SK-N-SH (cell line): ENCODE results near the gene TMOD2. TPM values are rescaled to one million over a fixed set of nuclear protein-coding genes. Genes with fewer than 3 reads are reported as not detected.
A peak's percentile ranks its signal among the peaks of the same experiment; 100 is the strongest.

Experiments
- CTCF ChIA-PET: fragments of 300-600, 350-600 bp; formaldehyde crosslinking; extraction: SDS; loops from one replicate; lab custom pipeline; 2021; lab: Yijun Ruan, JAX
- POLR2A ChIA-PET: fragments of 350-600 bp; sonication (Branson Sonifier 250); formaldehyde crosslinking; extraction: SDS; loops from one replicate; lab custom pipeline; 2020; ENCODE audit warnings: antibody characterized with exemption, inconsistent platforms; lab: Yijun Ruan, JAX
- DNase-seq: peaks from one replicate; pipeline ENCODE4 v3.0.0; 2012
- H2AFZ ChIP-seq: fragments of 200-600 bp; sonication (generic); 2 replicates; pipeline ENCODE4 v1.8.1; 2016; ENCODE audit warnings: antibody characterized with exemption, mild to moderate bottlenecking, low read depth
- H3F3A ChIP-seq: fragments of 200-600 bp; sonication (generic); replicated peaks from 2 replicates; pipeline ENCODE3; 2016; ENCODE audit warnings: antibody characterized with exemption, mild to moderate bottlenecking; ENCODE audit not compliant: insufficient read depth
- H3K27ac ChIP-seq, 2 experiments: fragments of 200-500 bp in 1 of 2; fragments of 200-600 bp in 1 of 2; sonication (Bioruptor generic) in 1 of 2; sonication (generic), shearing (Covaris generic) in 1 of 2; 2 replicates each; pipeline versions ENCODE4 v1.5.1 to v1.6.1; 2014 to 2016; ENCODE audit warnings: low read depth in 2 of 2, inconsistent platforms in 1 of 2, low read length in 1 of 2, mild to moderate bottlenecking in 1 of 2, mixed read lengths in 1 of 2
- H3K27me3 ChIP-seq: fragments of 200-600 bp; sonication (generic), shearing (Covaris generic); 2 replicates; pipeline ENCODE4 v1.6.1; 2016; ENCODE audit warnings: mixed run types; ENCODE audit not compliant: insufficient read depth
- H3K36me3 ChIP-seq, 2 experiments: fragments of 200-500 bp in 1 of 2; fragments of 200-600 bp in 1 of 2; sonication (Bioruptor generic) in 1 of 2; sonication (generic) in 1 of 2; replicated peaks in 1 of 2; 2 replicates each; pipeline versions ENCODE3 to v1.5.1; 2014 to 2016; ENCODE audit warnings: low read length in 1 of 2, mild to moderate bottlenecking in 1 of 2; ENCODE audit not compliant: insufficient read depth in 2 of 2, control insufficient read depth in 1 of 2
- H3K4me1 ChIP-seq, 2 experiments: fragments of 200-500 bp in 1 of 2; fragments of 200-600 bp in 1 of 2; sonication (Bioruptor generic) in 1 of 2; sonication (generic), shearing (Covaris generic) in 1 of 2; 2 replicates each; pipeline versions ENCODE4 v1.5.1 to v1.6.1; 2014 to 2016; ENCODE audit warnings: low read depth in 1 of 2, low read length in 1 of 2, mixed run types in 1 of 2; ENCODE audit not compliant: insufficient read depth in 2 of 2, control insufficient read depth in 1 of 2
- H3K4me2 ChIP-seq: fragments of 200-600 bp; sonication (generic), shearing (Covaris generic); 2 replicates; pipeline ENCODE4 v1.6.1; 2017; ENCODE audit warnings: mixed run types
- H3K4me3 ChIP-seq, 2 experiments: fragments of 200-500 bp in 1 of 2; fragments of 200-600 bp in 1 of 2; sonication (Bioruptor generic) in 1 of 2; sonication (generic), shearing (Covaris generic) in 1 of 2; 2 replicates each; pipeline versions ENCODE4 v1.5.1 to v1.8.1; 2014 to 2016; ENCODE audit warnings: low read depth in 2 of 2, inconsistent platforms in 1 of 2, low read length in 1 of 2, mild to moderate bottlenecking in 1 of 2, mixed read lengths in 1 of 2, moderate library complexity in 1 of 2
- H3K79me2 ChIP-seq: fragments of 200-600 bp; sonication (generic); 2 replicates; pipeline ENCODE4 v1.8.1; 2017; ENCODE audit warnings: mild to moderate bottlenecking; ENCODE audit not compliant: insufficient read depth
- H3K9ac ChIP-seq: fragments of 200-600 bp; sonication (generic); 2 replicates; pipeline ENCODE4 v1.6.1; 2017; ENCODE audit warnings: mixed run types
- H3K9me2 ChIP-seq: fragments of 200-600 bp; sonication (generic); 2 replicates; pipeline ENCODE4 v1.6.1; 2017; ENCODE audit warnings: mixed run types
- H3K9me3 ChIP-seq: fragments of 200-600 bp; sonication (generic); 2 replicates; pipeline ENCODE4 v1.6.1; 2017; ENCODE audit warnings: mixed run types, mild to moderate bottlenecking, moderate library complexity
- H4K20me1 ChIP-seq: fragments of 200-600 bp; sonication (generic); 2 replicates; pipeline ENCODE4 v1.6.1; 2017; ENCODE audit warnings: mild to moderate bottlenecking, mixed run types; ENCODE audit not compliant: insufficient read depth
- CHD2 ChIP-seq: fragments of 150-350 bp; IDR thresholded peaks from 2 replicates; pipeline ENCODE4 v1.6.1; 2018; ENCODE audit warnings: low read length; ENCODE audit not compliant: partially characterized antibody
- ELF1 ChIP-seq: IDR thresholded peaks from 2 replicates; pipeline ENCODE4 v1.4.0; 2012
- EP300 ChIP-seq, 2 experiments: IDR thresholded peaks; 2 replicates each; pipeline versions ENCODE4 v1.4.0 to v1.6.1; 2012; ENCODE audit warnings: borderline replicate concordance in 1 of 2, low read depth in 1 of 2, low read length in 1 of 2
- EZH2phosphoT487 ChIP-seq: fragments of 200-600 bp; sonication (generic); IDR thresholded peaks from 2 replicates; pipeline ENCODE4 v1.6.1; 2017; ENCODE audit warnings: low read depth, mixed run types, mild to moderate bottlenecking, antibody characterized with exemption, moderate library complexity, borderline replicate concordance
- FOSL2 ChIP-seq: IDR thresholded peaks from 2 replicates; pipeline ENCODE4 v1.4.0; 2012; ENCODE audit warnings: low read depth, mild to moderate bottlenecking, moderate library complexity, borderline replicate concordance
- FOXJ3 ChIP-seq: sonication (generic); formaldehyde crosslinking; IDR thresholded peaks from 2 replicates; pipeline ENCODE4 v1.5.1; 2020; ENCODE audit warnings: mild to moderate bottlenecking, missing genetic modification reagents
- GABPA ChIP-seq: IDR thresholded peaks from 2 replicates; pipeline ENCODE4 v1.4.0; 2012; ENCODE audit warnings: low read depth, mild to moderate bottlenecking
- GATA2 ChIP-seq: sonication (generic); formaldehyde crosslinking; IDR thresholded peaks from 2 replicates; pipeline ENCODE4 v1.5.0; 2020; ENCODE audit warnings: mild to moderate bottlenecking, missing genetic modification reagents
- MXI1 ChIP-seq: IDR thresholded peaks from 2 replicates; pipeline ENCODE4 v1.6.1; 2012; ENCODE audit warnings: mild to moderate bottlenecking, low read depth, low read length, improper control_type of control experiment
- NFIC ChIP-seq: IDR thresholded peaks from 2 replicates; pipeline ENCODE4 v1.4.0; 2012; ENCODE audit warnings: borderline replicate concordance
- RAD21 ChIP-seq: IDR thresholded peaks from 2 replicates; pipeline ENCODE4 v1.6.1; 2012; ENCODE audit warnings: mild to moderate bottlenecking, low read length
- RCOR1 ChIP-seq: fragments of 150-350 bp; IDR thresholded peaks from 2 replicates; pipeline ENCODE4 v1.6.1; 2017; ENCODE audit warnings: antibody characterized with exemption, low read length
- TCF12 ChIP-seq: IDR thresholded peaks from 2 replicates; pipeline ENCODE4 v1.4.0; 2012
- TEAD4 ChIP-seq: IDR thresholded peaks from 2 replicates; pipeline ENCODE4 v1.4.0; 2012; ENCODE audit warnings: mild to moderate bottlenecking, borderline replicate concordance; ENCODE audit not compliant: insufficient read depth
- WGBS: methylation state at CpG from one replicate; pipeline ENCODE4 v1.1.6; 2017; ENCODE audit warnings: low lambda C conversion rate; 5-methylcytosine and 5-hydroxymethylcytosine counted together
- polyA plus RNA-seq, 3 experiments: library from polyadenylated mRNA; depleted of rRNA; stranded (reverse); fragments of >200 nt; gene quantifications; 2 replicates each; pipeline ENCODE4 v1.2.3, GENCODE V29; 2012
- TF ChIP-seq, protein P1 (sequence below): IDR thresholded peaks from 2 replicates; pipeline ENCODE4 v1.4.0; 2012; ENCODE audit warnings: low read depth
- TF ChIP-seq, protein P2 (sequence below): fragments of 200-600 bp; sonication (generic); IDR thresholded peaks from 2 replicates; pipeline ENCODE4 v1.6.1; 2017; ENCODE audit warnings: antibody characterized with exemption, mild to moderate bottlenecking, moderate library complexity
- TF ChIP-seq, protein P3 (sequence below): IDR thresholded peaks from 2 replicates; pipeline ENCODE4 v1.4.0; 2012; ENCODE audit warnings: low read depth, borderline replicate concordance
- TF ChIP-seq, protein P4 (sequence below): IDR thresholded peaks from 2 replicates; pipeline ENCODE4 v1.4.0; 2012; ENCODE audit warnings: low read depth, borderline replicate concordance
- TF ChIP-seq, protein P5 (sequence below): IDR thresholded peaks from 2 replicates; pipeline ENCODE4; 2012

TMOD2 gene
- polyA plus RNA-seq, 1 of the 3 experiments (the other 2 are of a cell fraction): 2.7 TPM

DNA sequence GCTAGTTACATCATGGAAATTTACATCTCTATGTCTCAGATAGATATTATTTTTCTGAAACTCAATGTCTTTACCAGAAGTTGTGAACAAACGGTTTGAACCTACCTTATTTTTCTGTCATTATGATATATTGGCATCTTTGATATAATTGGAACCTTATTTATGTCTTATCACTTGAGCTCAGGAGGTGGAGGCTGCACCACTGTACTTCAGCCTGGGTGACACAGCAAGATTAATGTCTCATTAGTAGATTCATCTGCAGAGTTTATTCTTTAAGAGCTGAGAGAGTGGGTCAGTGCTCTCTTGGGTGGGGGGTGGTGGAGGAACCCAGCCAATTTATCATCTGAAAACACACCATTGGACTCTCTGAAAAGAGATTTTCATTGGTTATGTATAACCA is 48.7 kb upstream of the TMOD2 start:
- Histone ChIP-seq H3F3A (no peaks in the 10 kb centered on the region), H3K36me3 (peaks cover 0 to 5% of the 10 kb centered on the region in 2 experiments), H3K27me3 (no peaks in the 10 kb centered on the region; the same call in 1 of the 2 replicates), H2AFZ (no peak overlapping the region), H3K4me3 (no peak overlapping the region), H3K9me2 (no peaks in the 10 kb centered on the region), H3K27ac (no peak overlapping the region), H3K9me3 (no peaks in the 10 kb centered on the region), H3K4me1 (peaks cover 0 to 8% of the 10 kb centered on the region in 2 experiments; a peak in 2 of 4 replicates), H3K79me2 (no peaks in the 10 kb centered on the region), H3K9ac (no peak overlapping the region), H3K4me2 (no peak overlapping the region), H4K20me1 (no peaks in the 10 kb centered on the region)
- CTCF ChIA-PET: interaction anchor here (0.8 to 1.8 kb wide), 3 partner anchors 53 to 524 kb away, joined by 3 to 9 read pairs (median 9); no protein-coding TSS in a partner anchor
- DNase-seq: no peak
- POLR2A ChIA-PET: no interaction called here
- WGBS: 14% methylated on average over 1 of the region's 1 CpG
- TF ChIP-seq NFIC (no peak), RAD21 (no peak), TCF12 (no peak), EZH2phosphoT487 (no peak), ELF1 (no peak), GABPA (no peak)
- TF ChIP-seq, protein P1, sequence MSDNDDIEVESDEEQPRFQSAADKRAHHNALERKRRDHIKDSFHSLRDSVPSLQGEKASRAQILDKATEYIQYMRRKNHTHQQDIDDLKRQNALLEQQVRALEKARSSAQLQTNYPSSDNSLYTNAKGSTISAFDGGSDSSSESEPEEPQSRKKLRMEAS: no peak
- TF ChIP-seq, protein P2, sequence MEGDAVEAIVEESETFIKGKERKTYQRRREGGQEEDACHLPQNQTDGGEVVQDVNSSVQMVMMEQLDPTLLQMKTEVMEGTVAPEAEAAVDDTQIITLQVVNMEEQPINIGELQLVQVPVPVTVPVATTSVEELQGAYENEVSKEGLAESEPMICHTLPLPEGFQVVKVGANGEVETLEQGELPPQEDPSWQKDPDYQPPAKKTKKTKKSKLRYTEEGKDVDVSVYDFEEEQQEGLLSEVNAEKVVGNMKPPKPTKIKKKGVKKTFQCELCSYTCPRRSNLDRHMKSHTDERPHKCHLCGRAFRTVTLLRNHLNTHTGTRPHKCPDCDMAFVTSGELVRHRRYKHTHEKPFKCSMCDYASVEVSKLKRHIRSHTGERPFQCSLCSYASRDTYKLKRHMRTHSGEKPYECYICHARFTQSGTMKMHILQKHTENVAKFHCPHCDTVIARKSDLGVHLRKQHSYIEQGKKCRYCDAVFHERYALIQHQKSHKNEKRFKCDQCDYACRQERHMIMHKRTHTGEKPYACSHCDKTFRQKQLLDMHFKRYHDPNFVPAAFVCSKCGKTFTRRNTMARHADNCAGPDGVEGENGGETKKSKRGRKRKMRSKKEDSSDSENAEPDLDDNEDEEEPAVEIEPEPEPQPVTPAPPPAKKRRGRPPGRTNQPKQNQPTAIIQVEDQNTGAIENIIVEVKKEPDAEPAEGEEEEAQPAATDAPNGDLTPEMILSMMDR: no peak

DNA sequence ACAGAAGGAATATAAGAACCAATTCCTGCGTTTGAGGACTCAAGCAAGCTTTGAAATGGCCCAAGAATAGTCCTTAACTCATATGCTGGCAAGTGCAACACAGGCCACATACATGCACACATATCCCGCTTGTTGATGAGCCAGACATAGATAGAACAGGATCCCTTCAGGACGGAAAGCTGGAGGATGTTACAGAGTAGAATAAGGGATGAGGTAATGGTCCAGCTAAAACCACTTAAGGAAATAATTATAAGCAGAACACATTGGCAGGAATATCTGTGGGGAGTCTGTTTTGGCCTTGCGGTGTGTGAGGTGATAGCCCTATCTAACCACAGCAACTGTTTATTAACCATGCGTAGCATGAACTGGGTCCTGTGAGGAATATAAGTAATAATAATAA is 45.1 kb upstream of the TMOD2 start:
- Histone ChIP-seq H3K4me1 (peaks cover 0 to 8% of the 10 kb centered on the region in 2 experiments; a peak in 2 of 4 replicates), H3K4me3 (no peak overlapping the region), H3F3A (no peaks in the 10 kb centered on the region), H3K9me2 (no peaks in the 10 kb centered on the region), H3K79me2 (no peaks in the 10 kb centered on the region), H3K9ac (no peak overlapping the region), H3K27ac (peak overlapping the region in 1 of 2 experiments; percentile 90; a peak in 2 of 4 replicates), H3K27me3 (no peaks in the 10 kb centered on the region), H3K4me2 (no peak overlapping the region), H4K20me1 (no peaks in the 10 kb centered on the region), H2AFZ (no peak overlapping the region), H3K9me3 (no peaks in the 10 kb centered on the region), H3K36me3 (no peaks in the 10 kb centered on the region)
- peak; percentile 67 for DNase-seq
- CTCF ChIA-PET: interaction anchor here (0.8 to 1.9 kb wide), 3 partner anchors 9 to 70 kb away, joined by 3 to 7 read pairs (median 4); no protein-coding TSS in a partner anchor
- TF ChIP-seq GABPA: no peak
- no peak for TF ChIP-seq GATA2 (CRISPR knock-in tag)
- TF ChIP-seq RCOR1: peak; percentile 47; the same call in 1 of the 2 replicates
- peak; percentile 58 for TF ChIP-seq TCF12
- TF ChIP-seq, protein P3, sequence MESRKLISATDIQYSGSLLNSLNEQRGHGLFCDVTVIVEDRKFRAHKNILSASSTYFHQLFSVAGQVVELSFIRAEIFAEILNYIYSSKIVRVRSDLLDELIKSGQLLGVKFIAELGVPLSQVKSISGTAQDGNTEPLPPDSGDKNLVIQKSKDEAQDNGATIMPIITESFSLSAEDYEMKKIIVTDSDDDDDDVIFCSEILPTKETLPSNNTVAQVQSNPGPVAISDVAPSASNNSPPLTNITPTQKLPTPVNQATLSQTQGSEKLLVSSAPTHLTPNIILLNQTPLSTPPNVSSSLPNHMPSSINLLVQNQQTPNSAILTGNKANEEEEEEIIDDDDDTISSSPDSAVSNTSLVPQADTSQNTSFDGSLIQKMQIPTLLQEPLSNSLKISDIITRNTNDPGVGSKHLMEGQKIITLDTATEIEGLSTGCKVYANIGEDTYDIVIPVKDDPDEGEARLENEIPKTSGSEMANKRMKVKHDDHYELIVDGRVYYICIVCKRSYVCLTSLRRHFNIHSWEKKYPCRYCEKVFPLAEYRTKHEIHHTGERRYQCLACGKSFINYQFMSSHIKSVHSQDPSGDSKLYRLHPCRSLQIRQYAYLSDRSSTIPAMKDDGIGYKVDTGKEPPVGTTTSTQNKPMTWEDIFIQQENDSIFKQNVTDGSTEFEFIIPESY: no peak
- TF ChIP-seq, protein P4, sequence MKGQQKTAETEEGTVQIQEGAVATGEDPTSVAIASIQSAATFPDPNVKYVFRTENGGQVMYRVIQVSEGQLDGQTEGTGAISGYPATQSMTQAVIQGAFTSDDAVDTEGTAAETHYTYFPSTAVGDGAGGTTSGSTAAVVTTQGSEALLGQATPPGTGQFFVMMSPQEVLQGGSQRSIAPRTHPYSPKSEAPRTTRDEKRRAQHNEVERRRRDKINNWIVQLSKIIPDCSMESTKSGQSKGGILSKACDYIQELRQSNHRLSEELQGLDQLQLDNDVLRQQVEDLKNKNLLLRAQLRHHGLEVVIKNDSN: no peak
- no peak for TF ChIP-seq RAD21
- TF ChIP-seq FOXJ3 (CRISPR knock-in tag): peak; percentile 40; the same call in 1 of the 2 replicates
- peak; percentile 55 for TF ChIP-seq CHD2
- TF ChIP-seq EP300 (IDR thresholded peaks at IDR 0.05; ENCODE audit: borderline replicate concordance in 1 of 2, low read depth in 1 of 2, low read length in 1 of 2): peak in 1 of 2 experiments; percentile 48; a peak in 1 of 4 replicates
- TF ChIP-seq TEAD4: no peak
- TF ChIP-seq, protein P5, sequence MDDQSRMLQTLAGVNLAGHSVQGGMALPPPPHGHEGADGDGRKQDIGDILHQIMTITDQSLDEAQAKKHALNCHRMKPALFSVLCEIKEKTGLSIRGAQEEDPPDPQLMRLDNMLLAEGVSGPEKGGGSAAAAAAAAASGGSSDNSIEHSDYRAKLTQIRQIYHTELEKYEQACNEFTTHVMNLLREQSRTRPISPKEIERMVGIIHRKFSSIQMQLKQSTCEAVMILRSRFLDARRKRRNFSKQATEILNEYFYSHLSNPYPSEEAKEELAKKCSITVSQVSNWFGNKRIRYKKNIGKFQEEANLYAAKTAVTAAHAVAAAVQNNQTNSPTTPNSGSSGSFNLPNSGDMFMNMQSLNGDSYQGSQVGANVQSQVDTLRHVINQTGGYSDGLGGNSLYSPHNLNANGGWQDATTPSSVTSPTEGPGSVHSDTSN: no peak
- no peak for TF ChIP-seq FOSL2
- peak; percentile 31; the same call in 1 of the 2 replicates for TF ChIP-seq MXI1
- 49% methylated on average over 5 of the region's 5 CpGs for WGBS
- POLR2A ChIA-PET: interaction anchor here (1.1 to 1.2 kb wide), 2 partner anchors 25 to 32 kb away, joined by 4 to 6 read pairs; partner anchors contain the start of genes LYSMD2 and SCG3
